ENCODE results near the gene HSF5.

The HSF5 gene

GRCh38 chr17:58480090-58480489 lies 8.1 kb downstream of the HSF5 start:
- DNase-seq: no peak

- DNase-seq: no peak
Observed at GRCh38 chr17:58476812-58477211, 11.4 kb downstream of the HSF5 start.

GRCh38 chr17:58475985-58476384 lies 12.2 kb downstream of the HSF5 start:
- no peak for DNase-seq

- no peak for DNase-seq
Observed at GRCh38 chr17:58470356-58470755, 17.9 kb downstream of the HSF5 start.

GRCh38 chr17:58468944-58469343 lies 19.3 kb downstream of the HSF5 start:
- no peak for DNase-seq

- DNase-seq: no peak
Observed at GRCh38 chr17:58455491-58455890, 32.7 kb downstream of the HSF5 start.

- no peak for DNase-seq
Observed at GRCh38 chr17:58452738-58453137, 35.5 kb downstream of the HSF5 start.

- peak; percentile 77 for DNase-seq
Observed at GRCh38 chr17:58447039-58447975, 40.9 kb downstream of the HSF5 start.

GRCh38 chr17:58446086-58446485 lies 42.1 kb downstream of the HSF5 start:
- no peak for DNase-seq

- DNase-seq: no peak
Observed at GRCh38 chr17:58436805-58437239, 51.4 kb downstream of the HSF5 start.

- no peak for DNase-seq
Observed at GRCh38 chr17:58436245-58436644, 52.0 kb downstream of the HSF5 start.

- no peak for DNase-seq
Observed at GRCh38 chr17:58432806-58433573, 55.2 kb downstream of the HSF5 start.

GRCh38 chr17:58427807-58428206 lies 60.4 kb downstream of the HSF5 start:
- no peak for DNase-seq

- no peak for DNase-seq
Observed at GRCh38 chr17:58421711-58422110, 66.5 kb downstream of the HSF5 start.

- no peak for DNase-seq
Observed at GRCh38 chr17:58420827-58421226, 67.4 kb downstream of the HSF5 start.

- peak; percentile 91 for DNase-seq
Observed at GRCh38 chr17:58417300-58418092, 70.7 kb downstream of the HSF5 start, which contains the start of gene RNF43. TSS of gene RNF43 (minus strand) at chr17:58417534. CDS start at chr17:58415577, 1,957 bp downstream.

- DNase-seq: no peak
Observed at GRCh38 chr17:58416937-58417299, 71.3 kb downstream of the HSF5 start.

- DNase-seq: no peak
Observed at GRCh38 chr17:58416396-58416795, 71.8 kb downstream of the HSF5 start.

- DNase-seq: no peak
Observed at GRCh38 chr17:58415371-58416055, 72.7 kb downstream of the HSF5 start.

- DNase-seq: no peak
Observed at GRCh38 chr17:58414596-58414997, 73.6 kb downstream of the HSF5 start.

GRCh38 chr17:58413684-58414083 lies 74.5 kb downstream of the HSF5 start:
- no peak for DNase-seq

GRCh38 chr17:58412961-58413586 lies 75.1 kb downstream of the HSF5 start:
- DNase-seq: peak; percentile 57
